ENCODE results near the gene EFHC1.

DNA sequence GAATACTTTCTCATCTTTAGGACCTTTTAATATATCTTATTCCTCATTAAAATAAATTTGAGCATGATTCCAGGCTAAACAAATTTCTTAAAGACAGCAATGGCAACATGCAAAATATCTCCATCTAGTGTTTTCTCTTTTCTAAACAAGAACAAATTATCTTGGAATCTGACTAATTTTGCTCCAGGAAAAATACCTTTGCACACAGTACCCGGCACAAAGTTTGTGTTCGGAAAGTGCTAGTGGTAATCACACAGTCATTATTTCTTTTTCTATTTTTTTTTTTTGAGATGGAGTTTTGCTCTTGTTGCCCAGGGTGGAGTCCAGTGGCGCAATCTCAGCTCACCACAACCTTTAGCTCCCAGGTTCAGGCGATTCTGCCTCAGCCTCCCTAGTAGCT lies 8.2 kb upstream of the EFHC1 start:
- TF ChIP-seq, protein P1, sequence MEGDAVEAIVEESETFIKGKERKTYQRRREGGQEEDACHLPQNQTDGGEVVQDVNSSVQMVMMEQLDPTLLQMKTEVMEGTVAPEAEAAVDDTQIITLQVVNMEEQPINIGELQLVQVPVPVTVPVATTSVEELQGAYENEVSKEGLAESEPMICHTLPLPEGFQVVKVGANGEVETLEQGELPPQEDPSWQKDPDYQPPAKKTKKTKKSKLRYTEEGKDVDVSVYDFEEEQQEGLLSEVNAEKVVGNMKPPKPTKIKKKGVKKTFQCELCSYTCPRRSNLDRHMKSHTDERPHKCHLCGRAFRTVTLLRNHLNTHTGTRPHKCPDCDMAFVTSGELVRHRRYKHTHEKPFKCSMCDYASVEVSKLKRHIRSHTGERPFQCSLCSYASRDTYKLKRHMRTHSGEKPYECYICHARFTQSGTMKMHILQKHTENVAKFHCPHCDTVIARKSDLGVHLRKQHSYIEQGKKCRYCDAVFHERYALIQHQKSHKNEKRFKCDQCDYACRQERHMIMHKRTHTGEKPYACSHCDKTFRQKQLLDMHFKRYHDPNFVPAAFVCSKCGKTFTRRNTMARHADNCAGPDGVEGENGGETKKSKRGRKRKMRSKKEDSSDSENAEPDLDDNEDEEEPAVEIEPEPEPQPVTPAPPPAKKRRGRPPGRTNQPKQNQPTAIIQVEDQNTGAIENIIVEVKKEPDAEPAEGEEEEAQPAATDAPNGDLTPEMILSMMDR (IDR thresholded peaks at IDR 0.05), result no peak
- TF ChIP-seq EZH2 (IDR thresholded peaks at IDR 0.05; ENCODE audit: borderline replicate concordance, insufficient read depth, low read depth, low read length, poor library complexity, severe bottlenecking), result no peak

All from B cell (primary cell).